Measurements from ENCODE around the gene PTPRN2.
A peak's percentile ranks its signal among the peaks of the same experiment; 100 is the strongest.

The PTPRN2 gene

GRCh38 chr7:157630301-157630853 is 957.2 kb downstream of the PTPRN2 start:
- peak; percentile 11 for DNase-seq

GRCh38 chr7:157628456-157628855 is 959.2 kb downstream of the PTPRN2 start:
- DNase-seq: no peak

GRCh38 chr7:157627646-157628045 is 960.0 kb downstream of the PTPRN2 start:
- DNase-seq: no peak

- DNase-seq: no peak
These were observed 960.6 kb downstream of the PTPRN2 start for GRCh38 chr7:157627033-157627432.

- DNase-seq: no peak
These were observed 961.5 kb downstream of the PTPRN2 start for GRCh38 chr7:157625973-157626742.

GRCh38 chr7:157623556-157623955 is 964.1 kb downstream of the PTPRN2 start:
- DNase-seq: no peak

GRCh38 chr7:157622408-157623205 is 965.0 kb downstream of the PTPRN2 start:
- no peak for DNase-seq

GRCh38 chr7:157622000-157622399 is 965.6 kb downstream of the PTPRN2 start:
- no peak for DNase-seq

GRCh38 chr7:157621131-157621681 is 966.4 kb downstream of the PTPRN2 start:
- no peak for DNase-seq

- DNase-seq: no peak
These were observed 967.0 kb downstream of the PTPRN2 start for GRCh38 chr7:157620616-157621015.

GRCh38 chr7:157619753-157620525 is 967.7 kb downstream of the PTPRN2 start:
- DNase-seq: no peak

GRCh38 chr7:157618823-157619606 is 968.6 kb downstream of the PTPRN2 start:
- DNase-seq: no peak

- DNase-seq: no peak
These were observed 969.4 kb downstream of the PTPRN2 start for GRCh38 chr7:157618091-157618726.

- no peak for DNase-seq
These were observed 970.2 kb downstream of the PTPRN2 start for GRCh38 chr7:157617401-157617800.

- DNase-seq: no peak
These were observed 970.7 kb downstream of the PTPRN2 start for GRCh38 chr7:157616931-157617330.

- DNase-seq: peak; percentile 75
These were observed 971.2 kb downstream of the PTPRN2 start for GRCh38 chr7:157616426-157616825.

GRCh38 chr7:157615852-157616251 is 971.8 kb downstream of the PTPRN2 start:
- DNase-seq: no peak

- no peak for DNase-seq
These were observed 972.4 kb downstream of the PTPRN2 start for GRCh38 chr7:157615101-157615817.

GRCh38 chr7:157614457-157615020 is 973.1 kb downstream of the PTPRN2 start:
- DNase-seq: no peak
